Measurements from ENCODE around the gene CEMIP.

DNA sequence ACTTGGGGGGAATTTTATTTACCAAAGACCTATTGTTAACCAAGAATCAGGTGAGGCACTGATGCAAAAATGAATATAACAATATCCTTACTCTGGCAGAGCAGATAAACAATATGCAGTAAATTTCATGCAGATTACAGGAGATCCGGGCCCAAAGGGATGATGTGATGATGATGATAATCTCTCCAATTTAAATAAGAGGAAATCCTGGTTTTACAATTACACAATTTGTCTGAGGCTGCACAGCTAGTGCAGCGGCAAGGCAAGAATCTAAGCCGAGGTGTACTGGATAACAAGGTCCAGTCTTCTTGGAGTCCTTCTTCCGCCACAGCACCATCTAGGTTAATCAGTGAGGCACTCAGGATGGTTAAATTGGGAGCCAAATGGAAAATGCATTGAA lies 212.8 kb downstream of the CEMIP start:
- TF ChIP-seq, protein P1, sequence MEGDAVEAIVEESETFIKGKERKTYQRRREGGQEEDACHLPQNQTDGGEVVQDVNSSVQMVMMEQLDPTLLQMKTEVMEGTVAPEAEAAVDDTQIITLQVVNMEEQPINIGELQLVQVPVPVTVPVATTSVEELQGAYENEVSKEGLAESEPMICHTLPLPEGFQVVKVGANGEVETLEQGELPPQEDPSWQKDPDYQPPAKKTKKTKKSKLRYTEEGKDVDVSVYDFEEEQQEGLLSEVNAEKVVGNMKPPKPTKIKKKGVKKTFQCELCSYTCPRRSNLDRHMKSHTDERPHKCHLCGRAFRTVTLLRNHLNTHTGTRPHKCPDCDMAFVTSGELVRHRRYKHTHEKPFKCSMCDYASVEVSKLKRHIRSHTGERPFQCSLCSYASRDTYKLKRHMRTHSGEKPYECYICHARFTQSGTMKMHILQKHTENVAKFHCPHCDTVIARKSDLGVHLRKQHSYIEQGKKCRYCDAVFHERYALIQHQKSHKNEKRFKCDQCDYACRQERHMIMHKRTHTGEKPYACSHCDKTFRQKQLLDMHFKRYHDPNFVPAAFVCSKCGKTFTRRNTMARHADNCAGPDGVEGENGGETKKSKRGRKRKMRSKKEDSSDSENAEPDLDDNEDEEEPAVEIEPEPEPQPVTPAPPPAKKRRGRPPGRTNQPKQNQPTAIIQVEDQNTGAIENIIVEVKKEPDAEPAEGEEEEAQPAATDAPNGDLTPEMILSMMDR (conservative IDR thresholded peaks at IDR 0.05; ENCODE audit: low read depth, low read length), result no peak
- TF ChIP-seq POLR2A (IDR thresholded peaks at IDR 0.05; ENCODE audit: low read depth, low read length) (no peak), RAD21 (IDR thresholded peaks at IDR 0.05; ENCODE audit: low read length) (no peak), FOS (IDR thresholded peaks at IDR 0.05; ENCODE audit: low read depth, low read length) (no peak), BHLHE40 (IDR thresholded peaks at IDR 0.05; ENCODE audit: low read depth, low read length) (no peak), RFX5 (IDR thresholded peaks at IDR 0.05; ENCODE audit: low read depth, low read length) (no peak), MXI1 (IDR thresholded peaks at IDR 0.05; ENCODE audit: borderline replicate concordance, low read depth, low read length) (no peak), SMC3 (IDR thresholded peaks at IDR 0.05; ENCODE audit: low read depth, low read length) (no peak), MAFK (IDR thresholded peaks at IDR 0.05; ENCODE audit: low read depth, low read length) (no peak), MAZ (IDR thresholded peaks at IDR 0.05; ENCODE audit: borderline replicate concordance, low read depth, low read length) (no peak), CHD1 (IDR thresholded peaks at IDR 0.05; ENCODE audit: low read depth, low read length) (no peak), CEBPB (IDR thresholded peaks at IDR 0.05; ENCODE audit: low read depth, low read length) (no peak)
- TF ChIP-seq, protein P2, sequence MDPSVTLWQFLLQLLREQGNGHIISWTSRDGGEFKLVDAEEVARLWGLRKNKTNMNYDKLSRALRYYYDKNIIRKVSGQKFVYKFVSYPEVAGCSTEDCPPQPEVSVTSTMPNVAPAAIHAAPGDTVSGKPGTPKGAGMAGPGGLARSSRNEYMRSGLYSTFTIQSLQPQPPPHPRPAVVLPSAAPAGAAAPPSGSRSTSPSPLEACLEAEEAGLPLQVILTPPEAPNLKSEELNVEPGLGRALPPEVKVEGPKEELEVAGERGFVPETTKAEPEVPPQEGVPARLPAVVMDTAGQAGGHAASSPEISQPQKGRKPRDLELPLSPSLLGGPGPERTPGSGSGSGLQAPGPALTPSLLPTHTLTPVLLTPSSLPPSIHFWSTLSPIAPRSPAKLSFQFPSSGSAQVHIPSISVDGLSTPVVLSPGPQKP (IDR thresholded peaks at IDR 0.05; ENCODE audit: borderline replicate concordance, low read depth, low read length), result no peak
- TF ChIP-seq, protein P3, sequence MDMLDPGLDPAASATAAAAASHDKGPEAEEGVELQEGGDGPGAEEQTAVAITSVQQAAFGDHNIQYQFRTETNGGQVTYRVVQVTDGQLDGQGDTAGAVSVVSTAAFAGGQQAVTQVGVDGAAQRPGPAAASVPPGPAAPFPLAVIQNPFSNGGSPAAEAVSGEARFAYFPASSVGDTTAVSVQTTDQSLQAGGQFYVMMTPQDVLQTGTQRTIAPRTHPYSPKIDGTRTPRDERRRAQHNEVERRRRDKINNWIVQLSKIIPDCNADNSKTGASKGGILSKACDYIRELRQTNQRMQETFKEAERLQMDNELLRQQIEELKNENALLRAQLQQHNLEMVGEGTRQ (IDR thresholded peaks at IDR 0.05; ENCODE audit: low read depth, low read length), result no peak

Data from IMR-90 (cell line).